SKM-1 (cell line): ENCODE results near the gene SLC25A42.

Source experiments
- DNase-seq: peaks from one replicate; lab custom pipeline; 2025; ENCODE audit not compliant: unreplicated experiment; lab: John Stamatoyannopoulos, UW

SLC25A42 gene

GRCh38 chr19:19157808-19158207 is 94.0 kb downstream of the SLC25A42 start:
- DNase-seq: no peak

GRCh38 chr19:19159534-19159933 is 95.7 kb downstream of the SLC25A42 start:
- DNase-seq: no peak

- DNase-seq: no peak
Observed at GRCh38 chr19:19160461-19161035, 96.8 kb downstream of the SLC25A42 start.

- DNase-seq: no peak
Observed at GRCh38 chr19:19162495-19162894, 98.7 kb downstream of the SLC25A42 start.
